Keratinocyte (primary cell): ENCODE data around the gene MFSD1. TPM values are rescaled to one million over a fixed set of nuclear protein-coding genes. Genes with fewer than 3 reads are reported as not detected.
A peak's percentile ranks its signal among the peaks of the same experiment; 100 is the strongest.

Experiments
- DNase-seq: peaks from one replicate; pipeline ENCODE4 v3.0.0-alpha.2; 2011; ENCODE audit warnings: low read depth, missing footprints, low spot score
- FAIRE-seq: peaks from 2 replicates; lab custom pipeline; 2011; peaks lifted over from hg19 to GRCh38; lab: Jason Lieb, UNC
- H2AFZ ChIP-seq: 2 replicates; pipeline ENCODE4 v1.6.0; 2012; ENCODE audit warnings: low read length, control low read depth, inconsistent platforms; ENCODE audit not compliant: control insufficient read depth
- H3K27ac ChIP-seq: 2 replicates; pipeline ENCODE4 v1.5.1; 2011; ENCODE audit warnings: low read length; ENCODE audit not compliant: control insufficient read depth, insufficient read depth
- H3K27me3 ChIP-seq: 3 replicates; pipeline ENCODE4 v1.6.0; 2011; ENCODE audit warnings: low read length; ENCODE audit not compliant: control insufficient read depth, insufficient read depth; ENCODE audit errors: extremely low read depth
- H3K36me3 ChIP-seq, 2 experiments: 2 replicates in 1 of 2; 3 replicates in 1 of 2; pipeline ENCODE4 v1.5.1; 2011; ENCODE audit warnings: low read length in 2 of 2, mild to moderate bottlenecking in 1 of 2; ENCODE audit not compliant: control insufficient read depth in 2 of 2, insufficient read depth in 2 of 2; ENCODE audit errors: extremely low read depth in 1 of 2
- H3K4me1 ChIP-seq: 3 replicates; pipeline ENCODE4 v1.5.1; 2011; ENCODE audit warnings: low read length; ENCODE audit not compliant: control insufficient read depth, insufficient read depth; ENCODE audit errors: extremely low read depth
- H3K4me2 ChIP-seq: 3 replicates; pipeline ENCODE4 v1.6.0; 2011; ENCODE audit warnings: low read depth, low read length; ENCODE audit not compliant: control insufficient read depth, insufficient read depth; ENCODE audit errors: extremely low read depth
- H3K4me3 ChIP-seq, 3 experiments: fragments of 200-600 bp in 1 of 3; sonication (generic) in 1 of 3; 2 replicates in 2 of 3; 3 replicates in 1 of 3; pipeline ENCODE4 v1.5.1; 2011 to 2016; ENCODE audit warnings: low read length in 3 of 3, mild to moderate bottlenecking in 3 of 3, control low read depth in 2 of 3, inconsistent platforms in 1 of 3, low read depth in 1 of 3, mixed read lengths in 1 of 3, mixed run types in 1 of 3, moderate library complexity in 1 of 3; ENCODE audit not compliant: control insufficient read depth in 2 of 3, insufficient read depth in 2 of 3; ENCODE audit errors: extremely low read depth in 1 of 3
- H3K79me2 ChIP-seq: 2 replicates; pipeline ENCODE4 v1.6.0; 2012; ENCODE audit warnings: low read length; ENCODE audit not compliant: control insufficient read depth, insufficient read depth
- H3K9ac ChIP-seq: 3 replicates; pipeline ENCODE4 v1.6.0; 2011; ENCODE audit warnings: low read length; ENCODE audit not compliant: control insufficient read depth, insufficient read depth; ENCODE audit errors: extremely low read depth
- H3K9me1 ChIP-seq: 3 replicates; pipeline ENCODE4 v1.6.0; 2011; ENCODE audit warnings: low read length; ENCODE audit not compliant: control insufficient read depth, insufficient read depth; ENCODE audit errors: extremely low read depth
- H3K9me3 ChIP-seq: 2 replicates; pipeline ENCODE4 v1.5.1; 2012; ENCODE audit warnings: low read depth, low read length; ENCODE audit not compliant: control insufficient read depth
- H4K20me1 ChIP-seq: 3 replicates; pipeline ENCODE4 v1.6.0; 2011; ENCODE audit warnings: low read length; ENCODE audit not compliant: control insufficient read depth, insufficient read depth; ENCODE audit errors: extremely low read depth
- EZH2 ChIP-seq: IDR thresholded peaks from one replicate; pipeline ENCODE4 v1.6.1; 2012; ENCODE audit warnings: inconsistent platforms, mild to moderate bottlenecking, low read length, moderate library complexity
- dilution Hi-C: fragments of 300-500 bp; cut with MboI; formaldehyde crosslinking; loops from one replicate; pipeline ENCODE4 v1.7.0; 2020; ENCODE audit warnings: low sequenced_read_pairs; ENCODE audit not compliant: extremely low pct_ligation_motif_present
- polyA plus RNA-seq, 5 experiments: library from polyadenylated mRNA; depleted of rRNA in 3 of 5; stranded (reverse) in 3 of 5; stranded (forward) in 1 of 5; unstranded in 1 of 5; fragments of >200 nt; gene quantifications; 1 replicate in 1 of 5; 2 replicates in 3 of 5; 3 replicates in 1 of 5; pipeline versions ENCODE4 v1.2.1 to v1.2.3, GENCODE V29; 2011 to 2012; ENCODE audit warnings: missing spikeins in 2 of 5, low read depth in 1 of 5, low replicate concordance in 1 of 5
- TF ChIP-seq, protein P1 (sequence below), 3 experiments: IDR thresholded peaks in 1 of 3; conservative IDR thresholded peaks in 1 of 3; optimal IDR thresholded peaks in 1 of 3; 2 replicates in 2 of 3; 3 replicates in 1 of 3; pipeline versions ENCODE3 to v1.5.1; 2011; ENCODE audit warnings: low read length in 3 of 3, mild to moderate bottlenecking in 3 of 3, moderate library complexity in 2 of 3, control low read depth in 1 of 3, inconsistent platforms in 1 of 3; ENCODE audit not compliant: insufficient read depth in 2 of 3; ENCODE audit errors: extremely low read depth in 1 of 3

MFSD1 gene
- polyA plus RNA-seq, 1 donor (not counting 4 experiments of a cell fraction or from before 2014, with no cell fraction given) = 49.8 TPM

DNA sequence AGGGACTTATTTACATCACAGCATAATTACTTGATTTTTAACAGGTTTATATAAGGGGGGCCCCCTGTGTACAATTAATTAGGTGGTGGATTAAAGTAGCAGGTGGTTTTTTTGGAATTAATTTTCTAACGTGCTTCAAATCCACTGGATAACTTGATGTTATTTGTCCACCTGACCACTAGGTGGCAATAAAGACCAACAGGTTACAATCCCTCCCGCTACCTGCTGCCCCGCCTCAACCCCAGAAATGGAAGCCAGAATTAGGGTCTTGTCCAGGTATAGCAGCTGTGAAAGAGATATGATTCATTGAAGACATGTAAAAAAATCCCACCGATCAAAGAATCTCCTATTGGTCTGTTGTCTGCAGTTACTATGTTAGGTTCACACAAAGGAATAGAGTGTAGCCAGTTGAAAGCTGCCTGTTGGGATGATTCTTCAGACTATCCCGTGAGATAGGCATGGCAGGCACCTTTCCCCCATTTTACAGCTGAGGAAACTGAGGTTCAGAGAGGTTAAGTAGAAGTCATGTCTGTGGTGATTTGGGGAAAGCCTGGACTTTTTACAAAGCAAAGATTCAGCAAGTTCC is 44.0 kb downstream of the MFSD1 start:
- Histone ChIP-seq H3K36me3 (no peaks in the 10 kb centered on the region), H3K9me1 (no peaks in the 10 kb centered on the region), H3K4me2 (peak overlapping the region; percentile 35), H3K4me1 (no peaks in the 10 kb centered on the region), H4K20me1 (no peaks in the 10 kb centered on the region), H3K27ac (no peak overlapping the region), H2AFZ (no peak overlapping the region), H3K4me3 (no peak overlapping the region), H3K9me3 (no peaks in the 10 kb centered on the region), H3K27me3 (peaks cover 3% of the 10 kb centered on the region), H3K9ac (no peak overlapping the region), H3K79me2 (no peaks in the 10 kb centered on the region)
- dilution Hi-C loops = no loop called here
- TF ChIP-seq EZH2 = no peak
- TF ChIP-seq, protein P1, sequence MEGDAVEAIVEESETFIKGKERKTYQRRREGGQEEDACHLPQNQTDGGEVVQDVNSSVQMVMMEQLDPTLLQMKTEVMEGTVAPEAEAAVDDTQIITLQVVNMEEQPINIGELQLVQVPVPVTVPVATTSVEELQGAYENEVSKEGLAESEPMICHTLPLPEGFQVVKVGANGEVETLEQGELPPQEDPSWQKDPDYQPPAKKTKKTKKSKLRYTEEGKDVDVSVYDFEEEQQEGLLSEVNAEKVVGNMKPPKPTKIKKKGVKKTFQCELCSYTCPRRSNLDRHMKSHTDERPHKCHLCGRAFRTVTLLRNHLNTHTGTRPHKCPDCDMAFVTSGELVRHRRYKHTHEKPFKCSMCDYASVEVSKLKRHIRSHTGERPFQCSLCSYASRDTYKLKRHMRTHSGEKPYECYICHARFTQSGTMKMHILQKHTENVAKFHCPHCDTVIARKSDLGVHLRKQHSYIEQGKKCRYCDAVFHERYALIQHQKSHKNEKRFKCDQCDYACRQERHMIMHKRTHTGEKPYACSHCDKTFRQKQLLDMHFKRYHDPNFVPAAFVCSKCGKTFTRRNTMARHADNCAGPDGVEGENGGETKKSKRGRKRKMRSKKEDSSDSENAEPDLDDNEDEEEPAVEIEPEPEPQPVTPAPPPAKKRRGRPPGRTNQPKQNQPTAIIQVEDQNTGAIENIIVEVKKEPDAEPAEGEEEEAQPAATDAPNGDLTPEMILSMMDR (optimal IDR thresholded peaks at IDR 0.05 in 1 of 3, IDR thresholded peaks at IDR 0.05 in 1 of 3, conservative IDR thresholded peaks at IDR 0.05 in 1 of 3; ENCODE audit: extremely low read depth in 1 of 3, insufficient read depth in 2 of 3, low read length in 3 of 3) = peak; percentile 53 to 77 (median 57)
- DNase-seq (no peak), FAIRE-seq (peak; percentile 66)

DNA sequence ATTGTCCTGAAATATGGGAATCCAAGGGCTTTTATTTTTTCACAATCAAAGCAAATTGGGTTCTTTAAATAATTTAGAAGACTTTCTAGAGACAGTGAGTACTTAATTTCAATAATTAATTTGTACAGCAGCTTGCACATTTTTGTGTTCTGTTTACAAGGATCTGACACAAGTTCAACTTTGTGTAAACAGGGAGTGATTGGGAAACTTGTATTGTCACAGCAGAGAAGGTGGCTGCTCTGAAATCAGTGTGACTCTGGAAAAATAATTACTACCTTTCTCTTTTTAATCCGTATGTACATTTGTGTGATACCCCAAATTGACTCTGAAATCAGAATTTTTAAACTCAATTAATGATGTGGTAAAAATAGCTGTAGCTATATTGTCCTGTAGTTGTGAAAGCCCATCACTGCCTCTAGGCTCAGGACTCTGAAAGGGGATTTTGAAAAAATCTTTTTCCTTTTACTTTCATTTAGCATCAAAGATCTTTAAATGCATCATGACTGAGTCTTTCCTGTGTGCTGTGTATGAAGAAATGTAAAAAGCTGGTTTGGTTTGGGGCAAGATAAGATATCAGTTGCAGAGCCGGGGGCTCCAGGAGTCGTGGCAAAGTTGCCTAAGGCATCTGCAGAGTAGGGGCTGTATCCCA is 45.1 kb downstream of the MFSD1 start:
- Histone ChIP-seq H3K4me3 (no peak overlapping the region), H3K4me1 (no peaks in the 10 kb centered on the region), H3K79me2 (no peaks in the 10 kb centered on the region), H3K27me3 (peaks cover 3% of the 10 kb centered on the region), H3K27ac (no peak overlapping the region), H4K20me1 (no peaks in the 10 kb centered on the region), H3K9me3 (no peaks in the 10 kb centered on the region), H3K9me1 (no peaks in the 10 kb centered on the region), H3K9ac (no peak overlapping the region), H3K36me3 (no peaks in the 10 kb centered on the region), H3K4me2 (no peak overlapping the region), H2AFZ (no peak overlapping the region)
- DNase-seq = no peak
- dilution Hi-C loops = no loop called here
- FAIRE-seq = no peak
- TF ChIP-seq EZH2 = no peak
- TF ChIP-seq, protein P1 (optimal IDR thresholded peaks at IDR 0.05 in 1 of 3, IDR thresholded peaks at IDR 0.05 in 1 of 3, conservative IDR thresholded peaks at IDR 0.05 in 1 of 3; ENCODE audit: extremely low read depth in 1 of 3, insufficient read depth in 2 of 3, low read length in 3 of 3) = no peak
